HL-60/S4 treated with phorbol 12-myristate 13-acetate at 8.2 ng/mL for 4 days and 3 days (cell line): ENCODE results near the gene LPAR3.

Experiments used
- in situ Hi-C: fragments of 300-500 bp; cut with MboI; formaldehyde crosslinking; loops from 2 replicates; pipeline ENCODE4 v1.15.0; 2022; ENCODE audit warnings: low sequenced_read_pairs

The LPAR3 gene

DNA sequence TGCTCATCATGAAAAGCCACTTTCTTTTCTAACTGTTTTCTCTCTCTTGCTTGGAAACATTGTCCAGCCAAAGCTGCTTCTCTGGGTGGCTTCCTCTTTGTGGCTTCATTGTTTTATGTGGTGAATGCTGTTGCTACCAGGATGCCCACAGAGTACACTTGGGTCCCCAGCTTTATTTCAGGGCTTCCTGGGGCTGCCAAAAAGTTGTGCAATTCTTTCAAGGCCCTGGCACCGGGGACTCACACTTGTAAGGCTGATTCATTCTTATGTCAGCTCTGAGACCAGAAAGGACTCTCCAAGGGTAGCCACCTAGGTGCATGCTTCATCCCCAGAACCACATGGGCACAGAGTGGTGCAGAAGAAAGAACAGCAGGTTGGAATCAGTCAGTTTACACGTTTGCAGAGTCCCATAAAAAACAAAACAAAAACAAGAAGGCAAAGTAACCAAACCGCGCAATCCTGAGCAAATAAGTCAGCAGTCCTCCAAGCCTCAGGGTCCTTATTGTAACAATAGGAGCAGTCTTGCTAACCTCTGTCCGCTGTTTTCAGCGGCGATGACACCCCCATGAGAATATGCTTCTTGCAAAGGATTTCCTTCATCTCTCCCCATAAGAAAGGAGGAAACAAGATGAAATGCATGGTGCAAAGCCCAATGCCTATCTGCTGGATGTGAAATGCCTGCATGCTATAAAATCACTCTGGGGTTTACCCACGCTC is 112.8 kb downstream of the LPAR3 start:
- in situ Hi-C loops, result no loop called here

DNA sequence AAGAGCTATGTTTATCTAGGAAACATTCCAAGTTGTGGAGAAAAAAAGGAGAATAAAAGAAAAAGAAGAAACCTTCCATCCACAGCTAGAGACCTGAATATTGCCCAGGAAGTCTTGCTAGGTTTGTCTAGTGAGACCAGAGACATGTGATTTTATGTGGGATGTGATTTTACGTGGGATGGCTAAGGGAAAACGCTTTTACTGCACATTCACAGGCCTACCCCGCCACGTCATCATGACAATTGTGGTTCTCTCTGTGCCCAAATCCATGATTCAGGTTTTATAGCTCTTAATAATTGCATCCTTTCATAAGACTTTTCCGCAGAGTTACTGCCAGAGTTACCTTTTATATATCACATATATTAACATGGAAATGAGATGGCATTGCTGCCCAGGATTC is 116.4 kb downstream of the LPAR3 start:
- in situ Hi-C loops, result no loop called here

DNA sequence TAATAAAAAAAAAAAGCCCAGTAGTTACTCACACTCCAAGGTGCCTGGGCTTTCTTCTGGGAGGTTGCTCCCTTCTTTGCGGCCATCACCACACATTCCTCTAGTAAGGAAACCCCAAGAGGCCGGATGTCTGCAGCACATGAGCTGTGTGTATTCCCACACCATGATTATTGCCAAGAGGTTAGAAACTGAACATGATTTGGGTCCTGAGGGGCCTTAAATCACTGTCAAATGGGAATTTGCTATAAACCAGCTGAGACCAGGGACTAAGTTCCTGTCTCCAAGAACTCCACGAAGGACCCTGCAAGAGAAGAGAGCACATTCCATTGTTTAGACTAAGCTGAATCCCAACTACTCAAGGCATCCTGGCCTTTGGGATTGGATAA is 117.5 kb downstream of the LPAR3 start:
- in situ Hi-C loops, result no loop called here

DNA sequence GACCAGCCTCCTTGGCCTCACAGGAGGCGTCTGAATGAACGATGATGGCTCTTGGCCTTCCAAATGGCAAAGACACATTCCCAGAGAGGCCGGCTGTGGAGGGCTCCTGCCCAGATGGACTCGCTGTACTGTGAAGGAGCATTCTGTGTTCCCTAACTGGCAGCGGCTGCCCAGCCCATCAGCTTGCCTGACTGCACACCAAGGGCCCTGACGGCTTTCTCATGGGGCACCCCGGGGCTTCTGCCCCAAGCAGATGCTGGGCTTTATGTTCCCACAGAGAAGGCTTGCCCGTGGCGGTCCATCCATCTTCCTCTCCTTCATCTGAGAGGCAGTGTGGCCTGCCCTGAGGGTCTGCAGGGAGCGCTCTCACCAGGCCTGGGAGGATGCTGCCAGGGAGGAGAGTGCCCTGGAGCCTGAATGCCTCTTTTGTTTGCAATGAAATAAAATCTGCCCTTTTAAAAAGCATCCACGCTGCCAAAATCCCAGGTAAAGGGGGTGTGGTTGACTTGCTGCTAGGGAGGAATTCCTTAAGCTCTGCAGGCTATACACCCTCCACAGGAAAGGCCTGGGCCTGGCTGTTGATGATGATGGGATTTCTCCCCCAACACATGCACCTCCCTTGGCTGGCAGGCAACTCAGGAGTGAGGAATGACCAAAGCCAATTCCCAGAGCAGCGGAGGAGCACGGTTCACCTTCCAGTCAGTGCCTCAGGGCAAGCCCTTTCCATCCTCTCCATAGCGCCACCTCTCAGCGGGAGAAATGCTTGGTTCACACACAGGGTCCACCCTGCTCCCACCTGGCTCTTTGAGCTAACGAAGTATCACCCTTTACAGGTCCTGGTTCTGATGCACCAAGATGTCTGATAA is 118.1 kb downstream of the LPAR3 start:
- in situ Hi-C loops, result loop anchor here (25.0 kb wide), 2 partner anchors 638 to 863 kb away; partner anchors contain the start of gene PRKACB

DNA sequence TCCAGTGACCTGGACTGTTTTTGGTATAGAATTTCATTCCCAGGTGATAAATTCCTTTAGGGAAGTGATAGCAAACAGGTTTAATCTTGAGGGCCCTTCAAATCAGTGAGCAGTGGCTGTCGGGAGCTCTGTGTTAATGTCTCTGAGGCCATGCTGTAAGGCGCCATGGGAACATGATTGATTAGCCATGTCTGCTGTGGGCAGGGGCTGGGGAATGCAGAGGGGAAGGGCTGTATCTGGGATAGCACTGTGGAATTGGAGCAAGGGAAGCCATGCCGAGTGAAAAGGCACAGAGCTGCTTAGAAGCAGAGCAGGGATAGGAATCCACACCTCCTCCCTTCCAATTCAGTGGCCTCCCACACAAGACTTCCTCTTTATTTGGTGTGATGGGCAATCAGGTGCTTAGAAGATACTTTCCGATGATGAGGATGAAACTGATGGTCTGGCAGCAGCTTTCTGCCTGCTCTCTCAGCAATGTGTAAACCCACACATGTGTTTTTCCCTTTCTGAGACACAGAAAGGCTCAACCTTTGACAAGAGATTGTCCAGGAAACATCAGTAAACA is 119.0 kb downstream of the LPAR3 start:
- in situ Hi-C loops, result loop anchor here (25.0 kb wide), 2 partner anchors 637 to 862 kb away; partner anchors contain the start of gene PRKACB

DNA sequence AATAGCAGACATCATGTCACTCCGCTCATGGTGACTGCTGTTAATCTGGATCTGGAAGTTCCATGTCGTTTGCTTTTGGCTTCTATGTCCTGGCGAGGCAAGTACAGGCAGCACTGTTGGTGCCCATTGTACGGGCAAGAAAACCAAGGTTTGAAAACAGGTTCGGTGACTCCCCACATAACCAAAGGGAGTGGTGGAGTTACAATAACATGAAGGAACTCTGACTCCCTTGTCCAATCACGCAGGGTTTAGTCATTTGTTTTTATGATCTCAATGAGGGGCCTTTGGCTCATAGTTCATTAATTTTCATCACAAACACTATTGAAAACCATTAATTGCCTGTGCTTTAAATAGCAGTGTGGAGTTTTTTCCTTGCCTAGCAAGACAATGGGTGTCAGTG is 119.8 kb downstream of the LPAR3 start:
- in situ Hi-C loops, result loop anchor here (25.0 kb wide), 2 partner anchors 636 to 861 kb away; partner anchors contain the start of gene PRKACB

DNA sequence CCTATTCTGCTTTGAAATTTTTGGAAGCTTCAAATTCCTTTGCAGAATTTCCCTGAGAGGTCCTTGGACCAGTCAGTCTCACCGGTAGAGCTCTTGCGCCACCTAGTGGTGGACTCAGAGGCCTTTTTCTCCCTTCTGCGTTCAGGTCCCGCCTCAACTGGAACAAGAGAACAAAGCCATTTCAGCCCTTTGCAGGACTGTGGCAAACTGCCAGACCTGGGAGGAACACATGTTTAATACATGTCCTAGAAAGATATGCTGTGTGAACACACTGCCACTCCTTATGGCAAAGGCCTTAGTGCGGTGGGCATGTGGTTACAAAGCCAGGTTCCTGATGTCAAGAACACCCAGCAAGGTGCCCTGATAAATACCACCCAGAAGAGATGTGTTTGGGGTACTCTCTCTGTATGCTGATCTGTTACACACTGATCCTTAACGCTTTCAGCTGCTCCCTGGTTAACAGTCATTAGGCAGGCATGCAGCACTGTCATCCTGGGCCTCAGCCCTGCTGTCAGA is 120.5 kb downstream of the LPAR3 start:
- in situ Hi-C loops, result loop anchor here (25.0 kb wide), 2 partner anchors 635 to 860 kb away; partner anchors contain the start of gene PRKACB

DNA sequence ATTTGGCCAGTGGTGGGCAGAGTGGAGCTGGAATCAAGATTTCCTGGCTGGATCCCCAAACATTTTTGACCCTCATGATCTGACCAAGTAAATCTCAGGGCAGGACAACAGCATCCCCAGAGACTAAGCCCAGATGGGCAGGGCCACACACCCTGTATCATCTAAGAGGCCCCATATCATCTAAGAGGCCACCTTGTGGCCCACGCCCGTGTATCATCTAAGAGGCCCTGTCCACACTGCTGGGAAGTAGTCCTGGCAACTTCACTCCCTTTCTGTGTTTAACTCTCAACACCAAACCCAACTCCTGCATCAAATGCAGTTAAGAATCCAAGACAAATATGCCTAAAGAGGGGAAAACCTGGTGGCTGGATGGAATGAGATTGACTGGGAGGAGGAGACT is 121.1 kb downstream of the LPAR3 start:
- in situ Hi-C loops, result loop anchor here (25.0 kb wide), 2 partner anchors 635 to 860 kb away; partner anchors contain the start of gene PRKACB

DNA sequence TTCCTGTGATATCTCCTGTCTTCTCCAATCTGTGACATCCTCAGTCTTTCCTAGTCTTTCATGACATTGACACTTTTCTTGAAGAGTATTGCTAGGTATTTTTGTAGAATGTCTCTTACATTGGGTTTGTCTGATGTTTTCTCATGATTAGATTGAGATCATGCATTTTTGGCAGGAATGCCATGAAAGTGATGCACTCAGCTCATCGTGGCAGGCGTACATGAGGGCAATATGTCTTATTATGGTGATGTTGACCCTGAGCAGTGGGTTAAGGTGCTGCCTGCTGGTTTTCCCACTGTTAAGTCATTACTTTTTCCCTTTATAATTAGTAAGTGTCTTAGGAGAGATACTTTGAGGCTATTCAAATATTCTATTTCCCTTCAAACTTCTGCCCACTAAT is 122.5 kb downstream of the LPAR3 start:
- in situ Hi-C loops, result loop anchor here (25.0 kb wide), 2 partner anchors 633 to 858 kb away; partner anchors contain the start of gene PRKACB

DNA sequence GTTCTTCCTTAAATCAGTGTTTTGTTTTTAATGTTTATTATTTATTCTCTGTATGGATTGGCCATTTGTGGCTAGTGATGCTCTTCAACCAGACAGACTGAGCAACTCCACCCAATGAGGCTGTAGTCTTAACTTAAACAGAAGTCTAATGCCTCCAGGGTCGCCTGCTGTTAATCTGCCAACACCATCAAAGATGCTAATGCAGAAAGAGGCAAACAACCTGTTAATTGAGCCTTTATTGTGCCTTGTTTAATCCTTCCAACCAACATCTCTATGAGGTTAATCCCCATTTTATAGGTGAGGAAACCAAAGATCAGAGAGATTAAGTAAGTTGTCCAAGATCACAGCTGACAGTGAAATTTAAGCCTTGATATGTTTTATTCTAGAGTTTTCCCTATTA is 123.4 kb downstream of the LPAR3 start:
- in situ Hi-C loops, result loop anchor here (25.0 kb wide), 2 partner anchors 632 to 857 kb away; partner anchors contain the start of gene PRKACB

DNA sequence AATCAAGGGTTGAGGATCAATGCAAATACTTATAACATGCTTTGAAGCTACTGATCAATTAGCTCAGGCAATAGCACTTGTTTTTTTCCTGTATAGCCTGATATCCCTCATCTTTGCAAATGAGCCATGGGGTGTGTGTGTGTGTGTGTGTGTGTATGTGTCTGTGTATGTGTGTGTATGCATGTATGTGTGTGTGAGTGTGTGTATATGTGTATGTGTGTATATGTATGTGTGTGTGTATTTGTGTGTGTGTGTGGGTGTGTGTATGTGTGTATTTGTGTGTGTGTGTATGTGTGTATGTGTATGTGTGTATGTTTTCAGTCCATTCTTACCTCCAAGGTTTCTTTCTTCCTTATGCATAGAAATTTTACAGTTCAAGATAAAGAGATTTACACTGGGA is 124.4 kb downstream of the LPAR3 start:
- in situ Hi-C loops, result loop anchor here (25.0 kb wide), 2 partner anchors 631 to 856 kb away; partner anchors contain the start of gene PRKACB

DNA sequence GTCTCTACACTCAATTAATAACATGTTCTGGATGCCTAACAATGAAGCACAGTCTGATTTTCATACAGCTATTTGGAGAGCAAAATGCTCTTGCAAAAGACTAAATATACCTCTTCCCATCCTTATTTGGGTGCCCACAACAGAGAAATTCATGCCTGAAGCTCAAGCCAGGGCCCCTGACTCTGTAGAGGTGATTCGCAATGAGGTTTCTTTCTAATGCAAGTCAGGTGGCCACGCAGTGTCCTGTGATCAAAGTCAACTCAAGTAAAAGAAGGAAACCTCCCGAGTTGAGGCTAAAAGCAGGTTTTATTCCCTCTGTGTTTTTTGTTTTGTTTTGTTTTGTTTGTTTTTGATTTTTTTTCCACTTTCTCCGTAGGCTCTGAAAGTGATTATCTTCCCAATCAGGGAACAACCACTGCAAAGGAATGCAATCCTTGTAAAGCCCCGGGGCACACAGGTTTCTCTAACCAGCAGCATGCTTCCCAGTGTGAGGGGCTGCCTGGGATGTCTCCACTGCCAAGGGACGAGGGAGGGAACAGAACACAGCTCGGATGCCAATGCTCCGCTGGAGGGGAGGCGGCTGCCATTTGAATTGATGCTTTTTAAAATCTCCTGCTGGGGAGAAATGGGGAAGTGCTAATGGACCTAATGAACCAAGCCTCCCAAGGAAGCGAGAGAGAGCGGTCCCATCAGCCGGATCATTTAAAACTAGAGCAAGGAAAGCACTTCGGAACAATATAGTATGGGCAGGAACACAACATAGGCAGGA is 128.9 kb downstream of the LPAR3 start:
- in situ Hi-C loops, result loop anchor here (25.0 kb wide), 2 partner anchors 627 to 852 kb away; partner anchors contain the start of gene PRKACB

DNA sequence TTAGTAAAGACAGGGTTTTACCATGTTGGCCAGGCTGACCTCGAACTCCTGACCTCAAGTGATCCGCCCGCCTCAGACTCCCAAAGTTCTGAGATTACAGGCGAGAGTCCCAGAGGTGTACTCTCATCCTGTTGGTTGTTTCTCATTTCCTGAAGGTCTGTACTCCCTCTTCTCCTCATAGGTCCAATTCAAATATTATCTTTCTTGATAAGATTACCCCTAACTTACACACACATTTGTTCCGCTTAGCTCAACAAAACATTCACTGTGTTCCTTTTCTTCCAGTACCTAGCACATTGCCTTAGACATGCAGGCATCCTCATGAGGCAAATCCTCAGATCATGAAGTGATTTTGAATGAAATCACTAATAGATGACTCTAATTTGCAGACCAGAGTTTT is 130.3 kb downstream of the LPAR3 start:
- in situ Hi-C loops, result loop anchor here (25.0 kb wide), 2 partner anchors 625 to 850 kb away; partner anchors contain the start of gene PRKACB
